GM12872 (cell line): Measurements from ENCODE around the gene SMYD1.

Source experiments
- CTCF ChIP-seq: IDR thresholded peaks from 3 replicates; pipeline ENCODE4 v1.5.1; 2011; ENCODE audit warnings: low read depth, mild to moderate bottlenecking, low read length, moderate library complexity; ENCODE audit not compliant: insufficient read depth

SMYD1 gene

GRCh38 chr2:88081924-88082608 lies 14.4 kb downstream of the SMYD1 start:
- no peak for TF ChIP-seq CTCF

GRCh38 chr2:88082781-88083180 lies 15.2 kb downstream of the SMYD1 start:
- no peak for TF ChIP-seq CTCF

GRCh38 chr2:88085099-88085498 lies 17.5 kb downstream of the SMYD1 start:
- no peak for TF ChIP-seq CTCF

- no peak for TF ChIP-seq CTCF
Observed at GRCh38 chr2:88085602-88086001, 18.0 kb downstream of the SMYD1 start.

GRCh38 chr2:88086401-88086800 lies 18.8 kb downstream of the SMYD1 start:
- no peak for TF ChIP-seq CTCF

- no peak for TF ChIP-seq CTCF
Observed at GRCh38 chr2:88087073-88087472, 19.4 kb downstream of the SMYD1 start.

- TF ChIP-seq CTCF, result no peak
Observed at GRCh38 chr2:88087763-88088162, 20.1 kb downstream of the SMYD1 start.
